HepG2 (cell line): ENCODE measurements around the gene TTLL11. TPM values are rescaled to one million over a fixed set of nuclear protein-coding genes. Genes with fewer than 3 reads are reported as not detected.

Source experiments
- ATAC-seq: fragments of 200-7000 bp; cut with Tn5 transposase; 3 replicates; pipeline ENCODE4 v1.9.1; 2020; ENCODE audit warnings: mild to moderate bottlenecking, moderate library complexity
- BruUV-seq: library from RNA; stranded (reverse); fragments of 400-500 nt; replicated peaks from 2 replicates; lab custom pipeline; 2021; lab: Mats Ljungman, UMichigan
- CTCF ChIA-PET: fragments of 300-600 bp; formaldehyde crosslinking; extraction: SDS; loops from one replicate; lab custom pipeline; 2021; ENCODE audit warnings: low total read pairs, inconsistent platforms, low intra/inter-chr PET ratio; lab: Yijun Ruan, JAX
- POLR2A ChIA-PET: fragments of 350-600 bp; sonication (Branson Sonifier 250); formaldehyde crosslinking; loops from one replicate; lab custom pipeline; 2020; ENCODE audit warnings: antibody characterized with exemption, inconsistent platforms; lab: Yijun Ruan, JAX
- DNase-seq: peaks from one replicate; pipeline ENCODE4 v3.0.0-alpha.2; 2015; ENCODE audit warnings: low spot score
- FAIRE-seq: peaks from 3 replicates; lab custom pipeline; 2011; peaks lifted over from hg19 to GRCh38; lab: Jason Lieb, UNC
- H2AFZ ChIP-seq: one replicate; pipeline ENCODE4 v1.6.1; 2011; ENCODE audit warnings: low read length, inconsistent platforms
- H3K27ac ChIP-seq: fragments of 300-600 bp; 3 replicates; pipeline ENCODE4 v1.8.0; 2011; ENCODE audit warnings: mixed run types, mild to moderate bottlenecking, mixed read lengths, low read length, inconsistent platforms; ENCODE audit not compliant: insufficient read depth; ENCODE audit errors: extremely low read length
- H3K27me3 ChIP-seq, 2 experiments: fragments of 200-600 bp in 1 of 2; 2 replicates in 1 of 2; 3 replicates in 1 of 2; pipeline versions ENCODE4 v1.6.0 to v1.8.0; 2011; ENCODE audit warnings: low read length in 2 of 2, mild to moderate bottlenecking in 2 of 2, moderate library complexity in 2 of 2, inconsistent platforms in 1 of 2; ENCODE audit not compliant: insufficient read depth in 2 of 2, control insufficient read depth in 1 of 2
- H3K36me3 ChIP-seq, 2 experiments: fragments of 200-600 bp in 1 of 2; replicated peaks in 1 of 2; 2 replicates in 1 of 2; 3 replicates in 1 of 2; pipeline versions ENCODE4 v1.5.1 to v1.8.0; 2011; ENCODE audit warnings: low read length in 2 of 2, inconsistent platforms in 1 of 2; ENCODE audit not compliant: insufficient read depth in 2 of 2, control insufficient read depth in 1 of 2
- H3K4me1 ChIP-seq: 2 replicates; pipeline ENCODE4 v1.5.1; 2012; ENCODE audit warnings: low read length, inconsistent platforms; ENCODE audit not compliant: insufficient read depth
- H3K4me2 ChIP-seq: 2 replicates; pipeline ENCODE4 v1.6.0; 2011; ENCODE audit warnings: low read depth, low read length, inconsistent platforms
- H3K4me3 ChIP-seq, 3 experiments: fragments of 200-600 bp in 1 of 3; sonication (generic), shearing (Covaris generic) in 1 of 3; replicated peaks in 1 of 3; 2 replicates each; pipeline ENCODE4 v1.5.1; 2011 to 2016; ENCODE audit warnings: low read length in 3 of 3, inconsistent platforms in 2 of 3, low read depth in 2 of 3, mild to moderate bottlenecking in 2 of 3, control low read depth in 1 of 3, mixed read lengths in 1 of 3; ENCODE audit not compliant: insufficient read depth in 1 of 3
- H3K79me2 ChIP-seq: one replicate; pipeline ENCODE4 v1.6.1; 2011; ENCODE audit warnings: low read length, inconsistent platforms; ENCODE audit not compliant: insufficient read depth
- H3K9ac ChIP-seq: 2 replicates; pipeline ENCODE4 v1.6.0; 2011; ENCODE audit warnings: mild to moderate bottlenecking, low read depth, low read length, inconsistent platforms; ENCODE audit not compliant: insufficient read depth
- H3K9me3 ChIP-seq: 2 replicates; pipeline ENCODE4 v1.5.1; 2012; ENCODE audit warnings: mild to moderate bottlenecking, low read length
- H4K20me1 ChIP-seq: 2 replicates; pipeline ENCODE4 v1.6.0; 2011; ENCODE audit warnings: inconsistent platforms, mild to moderate bottlenecking, low read length, moderate library complexity; ENCODE audit not compliant: insufficient read depth
- CBFB ChIP-seq: sonication (generic); formaldehyde crosslinking; IDR thresholded peaks from 2 replicates; pipeline ENCODE4 v1.4.0; 2020; ENCODE audit warnings: missing genetic modification reagents
- HDAC6 ChIP-seq: fragments of 200-600 bp; sonication (generic); IDR thresholded peaks from 2 replicates; pipeline ENCODE4 v1.7.0; 2017; ENCODE audit warnings: mild to moderate bottlenecking, antibody characterized with exemption, low read length, low read depth
- MIER2 ChIP-seq: IDR thresholded peaks from 2 replicates; pipeline ENCODE4 v1.6.1; 2016; ENCODE audit warnings: missing biosample characterization, missing genetic modification reagents
- MXD3 ChIP-seq: IDR thresholded peaks from 2 replicates; pipeline ENCODE4 v1.6.1; 2016; ENCODE audit warnings: mild to moderate bottlenecking, missing biosample characterization, missing genetic modification reagents
- NCOR1 ChIP-seq: fragments of 200-600 bp; sonication (generic); IDR thresholded peaks from 2 replicates; pipeline ENCODE4 v1.7.0; 2017; ENCODE audit warnings: antibody characterized with exemption, low read length, borderline replicate concordance
- SRSF4 ChIP-seq: fragments of 200-400 bp; formaldehyde crosslinking; IDR thresholded peaks from one replicate; pipeline ENCODE4 v1.6.1; 2018; ENCODE audit warnings: mild to moderate bottlenecking, low read depth, low read length, moderate library complexity; ENCODE audit not compliant: poor library complexity, severe bottlenecking
- TFAP4 ChIP-seq: sonication (generic); IDR thresholded peaks from 2 replicates; pipeline ENCODE4 v1.6.1; 2016; ENCODE audit warnings: low read depth, borderline replicate concordance
- ZFX ChIP-seq: sonication (generic); formaldehyde crosslinking; IDR thresholded peaks from 2 replicates; pipeline ENCODE4 v1.4.0; 2020; ENCODE audit warnings: mild to moderate bottlenecking, low read depth, missing genetic modification reagents, moderate library complexity
- ZNF207 ChIP-seq: fragments of 450-650 bp; IDR thresholded peaks from 2 replicates; pipeline ENCODE4 v1.6.1; 2016; ENCODE audit warnings: antibody characterized with exemption, borderline replicate concordance
- ZNF317 ChIP-seq: sonication (generic); formaldehyde crosslinking; IDR thresholded peaks from 2 replicates; pipeline ENCODE4 v1.5.0; 2020; ENCODE audit warnings: mild to moderate bottlenecking, missing genetic modification reagents
- ZNF572 ChIP-seq: sonication (generic); formaldehyde crosslinking; IDR thresholded peaks from 2 replicates; pipeline ENCODE4 v1.5.1; 2020; ENCODE audit warnings: mild to moderate bottlenecking, missing genetic modification reagents
- ZNF607 ChIP-seq: sonication (generic); formaldehyde crosslinking; IDR thresholded peaks from 2 replicates; pipeline ENCODE4 v1.5.1; 2020; ENCODE audit warnings: missing genetic modification reagents, mild to moderate bottlenecking, borderline replicate concordance
- WGBS: methylation state at CpG from one replicate; pipeline ENCODE4 v1.1.6; 2017; ENCODE audit warnings: low lambda C conversion rate; 5-methylcytosine and 5-hydroxymethylcytosine counted together
- in situ Hi-C: cut with HindIII; loops from 2 replicates; pipeline ENCODE4 v1.10.0; 2017; ENCODE audit warnings: low pct_unique_long_range_greater_than_20kb; ENCODE audit not compliant: extremely low pct_ligation_motif_present
- intact Hi-C: fragments of 100-400 bp; cut with micrococcal nuclease; formaldehyde crosslinking; loops from one replicate; pipeline ENCODE4 v1.10.0; 2022; ENCODE audit not compliant: unreplicated experiment
- polyA plus RNA-seq, 8 experiments: library from polyadenylated mRNA; depleted of rRNA in 3 of 8; stranded (reverse) in 7 of 8; unstranded in 1 of 8; fragments of >200 nt; fragmentation: Illumina TruSeq in 4 of 8; extraction: Trizol in 4 of 8; gene quantifications; 2 replicates each; pipeline versions ENCODE4 v1.2.1 to v1.2.3, GENCODE V29; 2011 to 2016; ENCODE audit warnings: low read depth in 4 of 8, missing spikeins in 1 of 8, mixed read lengths in 1 of 8; ENCODE audit not compliant: insufficient read depth in 1 of 8
- total RNA-seq, 5 experiments: library from RNA; depleted of rRNA; stranded (reverse); fragments of >200 nt; fragmentation: Illumina TruSeq; extraction: Trizol; gene quantifications; 2 replicates each; pipeline ENCODE4 v1.2.3, GENCODE V29; 2016; ENCODE audit warnings: low read depth in 1 of 5
- TF ChIP-seq, protein P1 (sequence below): sonication (generic); formaldehyde crosslinking; IDR thresholded peaks from 2 replicates; pipeline ENCODE4 v1.9.0; 2022; ENCODE audit warnings: low read depth, missing genetic modification reagents
- TF ChIP-seq, protein P2 (sequence below): IDR thresholded peaks from 2 replicates; pipeline ENCODE4 v1.6.1; 2016; ENCODE audit warnings: low read depth, control low read depth
- TF ChIP-seq, protein P3 (sequence below): sonication (generic); formaldehyde crosslinking; IDR thresholded peaks from 2 replicates; pipeline ENCODE4 v1.5.0; 2020; ENCODE audit warnings: missing genetic modification reagents
- TF ChIP-seq, protein P4 (sequence below): sonication (generic); formaldehyde crosslinking; IDR thresholded peaks from 2 replicates; pipeline ENCODE4 v1.4.0; 2020; ENCODE audit warnings: missing genetic modification reagents

Gene TTLL11
- total and polyA plus RNA-seq, 2 of the 13 experiments (the other 11 are each of a cell fraction or from before 2014, with no cell fraction given) = 4.5 to 5.2 TPM

DNA sequence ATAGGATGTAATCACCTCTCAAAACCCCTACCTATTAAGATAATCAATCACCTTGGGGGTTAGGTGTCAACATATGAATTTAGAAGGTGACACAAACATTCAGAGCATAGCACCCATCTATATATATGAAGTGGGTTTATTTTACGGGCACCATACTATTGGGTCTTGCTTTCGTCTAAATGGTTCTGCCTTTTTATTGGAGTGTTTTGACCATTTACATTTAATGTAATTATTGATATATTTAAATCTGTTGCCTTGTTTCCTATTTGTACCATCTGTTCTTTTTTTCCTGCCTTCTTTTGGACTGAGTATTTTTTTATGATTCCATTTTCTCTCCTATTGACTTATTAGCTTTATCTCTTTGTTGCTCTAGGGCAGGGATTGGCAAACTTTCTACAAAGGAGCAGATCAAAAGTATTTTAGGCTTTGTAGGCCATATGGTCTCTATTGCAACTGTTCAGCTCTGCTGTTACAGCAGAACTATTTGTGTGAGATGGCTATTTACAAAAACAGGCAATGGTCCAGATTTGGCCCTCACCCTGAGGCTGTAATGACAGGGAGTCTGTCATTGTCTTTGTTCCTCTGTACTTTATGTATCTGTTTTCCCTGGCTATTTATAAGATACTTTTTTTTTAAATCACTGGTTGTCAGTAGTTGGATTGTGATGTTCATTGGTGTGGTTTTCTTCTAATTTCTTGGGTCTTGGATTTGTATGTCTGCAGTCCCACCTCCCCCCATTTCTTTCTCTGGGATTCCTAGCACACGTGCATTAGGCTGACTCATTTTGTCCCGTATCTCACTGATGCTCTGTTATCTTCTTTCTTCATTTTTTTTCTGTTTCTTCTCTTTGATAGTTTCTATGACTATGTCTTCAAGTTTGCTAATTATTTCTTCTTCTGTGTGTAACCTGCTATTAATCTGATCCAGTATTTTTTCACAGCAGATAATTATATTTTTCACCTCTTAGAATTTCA, 314.6 kb downstream of the TTLL11 start:
- in situ Hi-C loops = no loop called here
- 95% methylated on average over 4 of the region's 4 CpGs for WGBS
- H3K4me3 ChIP-seq = no peak overlapping the region
- no peaks in the 10 kb centered on the region for H4K20me1 ChIP-seq
- no peaks in the 10 kb centered on the region for H3K9me3 ChIP-seq
- no peak overlapping the region for H2AFZ ChIP-seq
- ATAC-seq (no peak), FAIRE-seq (no peak), DNase-seq (no peak)
- no peak overlapping the region for H3K9ac ChIP-seq
- no peak overlapping the region for H3K27ac ChIP-seq
- no peaks in the 10 kb centered on the region for H3K4me1 ChIP-seq
- peaks cover 48 to 86% of the 10 kb centered on the region in 2 experiments for H3K36me3 ChIP-seq
- H3K4me2 ChIP-seq = no peak overlapping the region
- BruUV-seq = no TSS peak
- no peaks in the 10 kb centered on the region for H3K27me3 ChIP-seq
- intact Hi-C loops = no loop called here
- POLR2A ChIA-PET = no interaction called here
- CTCF ChIA-PET = no interaction called here
- no peaks in the 10 kb centered on the region for H3K79me2 ChIP-seq
- TF ChIP-seq MIER2 (CRISPR knock-in tag) = no peak
- TF ChIP-seq ZNF572 (CRISPR knock-in tag) = no peak
- TF ChIP-seq, protein P1, sequence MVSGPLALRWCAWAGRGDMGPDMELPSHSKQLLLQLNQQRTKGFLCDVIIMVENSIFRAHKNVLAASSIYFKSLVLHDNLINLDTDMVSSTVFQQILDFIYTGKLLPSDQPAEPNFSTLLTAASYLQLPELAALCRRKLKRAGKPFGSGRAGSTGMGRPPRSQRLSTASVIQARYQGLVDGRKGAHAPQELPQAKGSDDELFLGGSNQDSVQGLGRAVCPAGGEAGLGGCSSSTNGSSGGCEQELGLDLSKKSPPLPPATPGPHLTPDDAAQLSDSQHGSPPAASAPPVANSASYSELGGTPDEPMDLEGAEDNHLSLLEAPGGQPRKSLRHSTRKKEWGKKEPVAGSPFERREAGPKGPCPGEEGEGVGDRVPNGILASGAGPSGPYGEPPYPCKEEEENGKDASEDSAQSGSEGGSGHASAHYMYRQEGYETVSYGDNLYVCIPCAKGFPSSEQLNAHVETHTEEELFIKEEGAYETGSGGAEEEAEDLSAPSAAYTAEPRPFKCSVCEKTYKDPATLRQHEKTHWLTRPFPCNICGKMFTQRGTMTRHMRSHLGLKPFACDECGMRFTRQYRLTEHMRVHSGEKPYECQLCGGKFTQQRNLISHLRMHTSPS (CRISPR knock-in tag) = no peak
- TF ChIP-seq, protein P2, sequence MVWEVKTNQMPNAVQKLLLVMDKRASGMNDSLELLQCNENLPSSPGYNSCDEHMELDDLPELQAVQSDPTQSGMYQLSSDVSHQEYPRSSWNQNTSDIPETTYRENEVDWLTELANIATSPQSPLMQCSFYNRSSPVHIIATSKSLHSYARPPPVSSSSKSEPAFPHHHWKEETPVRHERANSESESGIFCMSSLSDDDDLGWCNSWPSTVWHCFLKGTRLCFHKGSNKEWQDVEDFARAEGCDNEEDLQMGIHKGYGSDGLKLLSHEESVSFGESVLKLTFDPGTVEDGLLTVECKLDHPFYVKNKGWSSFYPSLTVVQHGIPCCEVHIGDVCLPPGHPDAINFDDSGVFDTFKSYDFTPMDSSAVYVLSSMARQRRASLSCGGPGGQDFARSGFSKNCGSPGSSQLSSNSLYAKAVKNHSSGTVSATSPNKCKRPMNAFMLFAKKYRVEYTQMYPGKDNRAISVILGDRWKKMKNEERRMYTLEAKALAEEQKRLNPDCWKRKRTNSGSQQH (CRISPR knock-in tag) = no peak
- TF ChIP-seq TFAP4 = no peak
- no peak for TF ChIP-seq HDAC6
- no peak for TF ChIP-seq ZNF607 (CRISPR knock-in tag)
- TF ChIP-seq, protein P3, sequence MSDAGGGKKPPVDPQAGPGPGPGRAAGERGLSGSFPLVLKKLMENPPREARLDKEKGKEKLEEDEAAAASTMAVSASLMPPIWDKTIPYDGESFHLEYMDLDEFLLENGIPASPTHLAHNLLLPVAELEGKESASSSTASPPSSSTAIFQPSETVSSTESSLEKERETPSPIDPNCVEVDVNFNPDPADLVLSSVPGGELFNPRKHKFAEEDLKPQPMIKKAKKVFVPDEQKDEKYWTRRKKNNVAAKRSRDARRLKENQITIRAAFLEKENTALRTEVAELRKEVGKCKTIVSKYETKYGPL (CRISPR knock-in tag) = no peak
- TF ChIP-seq SRSF4 = no peak
- TF ChIP-seq, protein P4, sequence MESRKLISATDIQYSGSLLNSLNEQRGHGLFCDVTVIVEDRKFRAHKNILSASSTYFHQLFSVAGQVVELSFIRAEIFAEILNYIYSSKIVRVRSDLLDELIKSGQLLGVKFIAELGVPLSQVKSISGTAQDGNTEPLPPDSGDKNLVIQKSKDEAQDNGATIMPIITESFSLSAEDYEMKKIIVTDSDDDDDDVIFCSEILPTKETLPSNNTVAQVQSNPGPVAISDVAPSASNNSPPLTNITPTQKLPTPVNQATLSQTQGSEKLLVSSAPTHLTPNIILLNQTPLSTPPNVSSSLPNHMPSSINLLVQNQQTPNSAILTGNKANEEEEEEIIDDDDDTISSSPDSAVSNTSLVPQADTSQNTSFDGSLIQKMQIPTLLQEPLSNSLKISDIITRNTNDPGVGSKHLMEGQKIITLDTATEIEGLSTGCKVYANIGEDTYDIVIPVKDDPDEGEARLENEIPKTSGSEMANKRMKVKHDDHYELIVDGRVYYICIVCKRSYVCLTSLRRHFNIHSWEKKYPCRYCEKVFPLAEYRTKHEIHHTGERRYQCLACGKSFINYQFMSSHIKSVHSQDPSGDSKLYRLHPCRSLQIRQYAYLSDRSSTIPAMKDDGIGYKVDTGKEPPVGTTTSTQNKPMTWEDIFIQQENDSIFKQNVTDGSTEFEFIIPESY (CRISPR knock-in tag) = no peak
- no peak for TF ChIP-seq ZFX
- TF ChIP-seq ZNF207 = no peak
- TF ChIP-seq CBFB (CRISPR knock-in tag) = no peak
- no peak for TF ChIP-seq ZNF317 (CRISPR knock-in tag)
- TF ChIP-seq NCOR1 = no peak
- TF ChIP-seq MXD3 (CRISPR knock-in tag) = no peak
